ENCODE data around the gene EEPD1.

DNA sequence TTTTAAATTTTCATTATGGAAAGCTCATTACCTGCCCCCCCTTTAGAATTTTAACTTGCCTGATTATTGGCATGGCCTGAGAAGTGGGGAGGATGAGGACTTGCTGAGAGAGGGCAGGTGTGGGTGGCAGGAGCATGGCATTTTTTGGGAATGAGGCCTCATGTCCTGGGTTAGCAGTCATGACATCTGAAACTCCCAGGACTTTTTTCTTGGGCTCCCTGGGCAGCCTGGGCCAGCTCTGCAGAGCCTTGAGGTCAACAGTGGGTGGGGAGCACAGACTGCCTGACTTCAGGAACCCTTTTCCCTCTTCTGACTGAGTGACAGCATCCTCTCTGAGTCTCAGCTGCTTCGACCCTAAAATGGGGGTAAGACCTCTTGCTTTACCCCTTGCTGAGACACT, 46.3 kb downstream of the EEPD1 start:
- TF ChIP-seq, protein P1, sequence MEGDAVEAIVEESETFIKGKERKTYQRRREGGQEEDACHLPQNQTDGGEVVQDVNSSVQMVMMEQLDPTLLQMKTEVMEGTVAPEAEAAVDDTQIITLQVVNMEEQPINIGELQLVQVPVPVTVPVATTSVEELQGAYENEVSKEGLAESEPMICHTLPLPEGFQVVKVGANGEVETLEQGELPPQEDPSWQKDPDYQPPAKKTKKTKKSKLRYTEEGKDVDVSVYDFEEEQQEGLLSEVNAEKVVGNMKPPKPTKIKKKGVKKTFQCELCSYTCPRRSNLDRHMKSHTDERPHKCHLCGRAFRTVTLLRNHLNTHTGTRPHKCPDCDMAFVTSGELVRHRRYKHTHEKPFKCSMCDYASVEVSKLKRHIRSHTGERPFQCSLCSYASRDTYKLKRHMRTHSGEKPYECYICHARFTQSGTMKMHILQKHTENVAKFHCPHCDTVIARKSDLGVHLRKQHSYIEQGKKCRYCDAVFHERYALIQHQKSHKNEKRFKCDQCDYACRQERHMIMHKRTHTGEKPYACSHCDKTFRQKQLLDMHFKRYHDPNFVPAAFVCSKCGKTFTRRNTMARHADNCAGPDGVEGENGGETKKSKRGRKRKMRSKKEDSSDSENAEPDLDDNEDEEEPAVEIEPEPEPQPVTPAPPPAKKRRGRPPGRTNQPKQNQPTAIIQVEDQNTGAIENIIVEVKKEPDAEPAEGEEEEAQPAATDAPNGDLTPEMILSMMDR (IDR thresholded peaks at IDR 0.05 in 8 of 11, conservative IDR thresholded peaks at IDR 0.05 in 3 of 11) = no peak
- TF ChIP-seq POLR2AphosphoS5 (IDR thresholded peaks at IDR 0.05) (no peak), POLR2A (IDR thresholded peaks at IDR 0.05) (no peak)

Data from spleen (tissue), 7 donors.